ENCODE data around the gene OR8K3.

OR8K3 gene

DNA sequence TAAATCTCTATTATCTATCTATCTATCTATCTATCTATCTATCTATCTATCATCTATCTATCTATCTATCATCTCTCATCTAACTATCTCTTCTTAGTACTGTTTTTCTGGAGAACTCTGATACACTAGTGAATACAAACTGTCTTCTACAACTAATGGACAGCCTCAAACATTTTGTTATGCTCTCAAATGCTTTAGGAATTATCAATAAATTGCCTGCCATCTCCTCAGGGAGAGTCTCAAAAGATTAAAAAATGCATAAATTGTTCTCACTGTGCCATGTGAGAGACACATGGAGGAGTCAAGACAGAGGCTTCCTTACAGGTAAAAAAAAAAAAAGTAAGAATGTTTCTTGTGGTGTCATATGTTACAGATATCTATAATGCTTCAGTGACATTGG is at the start of gene OR8K3:
Gene OR8K3 (plus strand): TSS at position 301 of the 400 bp plus-strand sequence. CDS start 3,163 bp downstream, outside the sequence.
- DNase-seq (ENCODE audit: extremely low read depth, insufficient read length): no peak

GRCh38 chr11:56271092-56271491 is 43.9 kb upstream of the OR8K3 start:
- Histone ChIP-seq H3K27me3 (replicated peaks; ENCODE audit: control insufficient read depth, insufficient read depth, low read length) (no peaks in the 10 kb centered on the region), H3K4me3 (replicated peaks; ENCODE audit: low read depth, low read length) (no peak overlapping the region), H3K36me3 (ENCODE audit: control insufficient read depth, insufficient read depth, low read length) (no peaks in the 10 kb centered on the region)
- TF ChIP-seq CTCF (IDR thresholded peaks at IDR 0.05; ENCODE audit: insufficient read depth, low read length, poor library complexity, severe bottlenecking): no peak
- DNase-seq (ENCODE audit: extremely low read depth, insufficient read length): no peak

More for the DNA sequence above, at the start of gene OR8K3:
- no peaks in the 10 kb centered on the region for H3K36me3 ChIP-seq (ENCODE audit: control insufficient read depth, insufficient read depth, low read length)
- no peaks in the 10 kb centered on the region for H3K27me3 ChIP-seq (replicated peaks; ENCODE audit: control insufficient read depth, insufficient read depth, low read length)
- H3K4me3 ChIP-seq (replicated peaks; ENCODE audit: low read depth, low read length): no peak within 1 kb of the TSS
- no peak for TF ChIP-seq CTCF (IDR thresholded peaks at IDR 0.05; ENCODE audit: insufficient read depth, low read length, poor library complexity, severe bottlenecking)

DNA sequence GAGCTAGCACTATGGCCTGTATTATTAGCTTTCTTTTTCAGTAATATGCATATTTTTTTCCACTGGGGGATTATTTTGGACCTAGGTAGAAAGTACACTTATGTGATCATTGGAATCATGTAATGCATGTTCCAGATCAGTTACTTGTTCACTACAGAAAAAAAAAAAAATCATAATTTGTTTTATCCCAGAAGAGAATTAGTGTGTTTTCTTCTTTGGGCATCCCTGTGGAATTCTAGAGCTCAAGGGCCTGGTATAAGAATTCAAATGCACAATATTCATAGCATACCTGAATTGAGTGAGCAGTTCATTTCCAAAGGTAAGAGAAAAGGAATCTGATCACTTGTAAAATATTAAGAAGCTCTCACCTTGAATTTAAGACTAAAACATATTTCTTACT is 41.1 kb upstream of the OR8K3 start, which contains the start of gene OR5T1:
Gene OR5T1 (plus strand): TSS at position 301 of the 400 bp plus-strand sequence. CDS start 1,485 bp downstream, outside the sequence.
- TF ChIP-seq CTCF (IDR thresholded peaks at IDR 0.05; ENCODE audit: insufficient read depth, low read length, poor library complexity, severe bottlenecking): no peak
- Histone ChIP-seq H3K27me3 (replicated peaks; ENCODE audit: control insufficient read depth, insufficient read depth, low read length) (no peaks in the 10 kb centered on the region), H3K36me3 (ENCODE audit: control insufficient read depth, insufficient read depth, low read length) (no peaks in the 10 kb centered on the region), H3K4me3 (replicated peaks; ENCODE audit: low read depth, low read length) (no peak within 1 kb of the TSS)
- no peak for DNase-seq (ENCODE audit: extremely low read depth, insufficient read length)

- no peak for DNase-seq (ENCODE audit: extremely low read depth, insufficient read length)
- TF ChIP-seq CTCF (IDR thresholded peaks at IDR 0.05; ENCODE audit: insufficient read depth, low read length, poor library complexity, severe bottlenecking): no peak
- H3K4me3 ChIP-seq (replicated peaks; ENCODE audit: low read depth, low read length): no peak within 1 kb of the TSS
- H3K36me3 ChIP-seq (ENCODE audit: control insufficient read depth, insufficient read depth, low read length): no peaks in the 10 kb centered on the region
- no peaks in the 10 kb centered on the region for H3K27me3 ChIP-seq (replicated peaks; ENCODE audit: control insufficient read depth, insufficient read depth, low read length)
These were observed 22.8 kb upstream of the OR8K3 start, which contains the start of gene OR8H1 for GRCh38 chr11:56292154-56292553. Gene OR8H1, minus strand, starts transcription at chr11:56292254. Its CDS starts 1,192 bp downstream, at chr11:56291062.

DNA sequence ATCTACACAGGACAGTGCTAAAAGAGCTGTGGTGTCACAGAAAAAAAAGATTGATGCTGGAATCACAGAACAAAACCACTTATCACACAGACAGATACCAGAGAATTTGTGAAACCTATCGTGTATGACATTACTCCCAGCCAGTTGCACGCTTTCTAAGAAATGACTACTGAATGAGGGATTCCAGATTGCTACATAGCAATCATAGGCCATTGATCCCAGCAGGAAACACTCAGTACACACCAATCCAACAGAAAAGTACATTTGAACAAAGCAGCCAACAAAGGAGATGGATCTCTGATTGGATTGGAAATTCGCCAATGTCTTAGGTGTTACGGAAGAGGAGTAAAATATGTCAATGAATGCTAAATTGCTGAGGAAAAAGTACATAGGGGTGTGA is 18.0 kb upstream of the OR8K3 start:
- Histone ChIP-seq H3K4me3 (replicated peaks; ENCODE audit: low read depth, low read length) (no peak overlapping the region), H3K27me3 (replicated peaks; ENCODE audit: control insufficient read depth, insufficient read depth, low read length) (no peaks in the 10 kb centered on the region), H3K36me3 (ENCODE audit: control insufficient read depth, insufficient read depth, low read length) (no peaks in the 10 kb centered on the region)
- no peak for DNase-seq (ENCODE audit: extremely low read depth, insufficient read length)
- TF ChIP-seq CTCF (IDR thresholded peaks at IDR 0.05; ENCODE audit: insufficient read depth, low read length, poor library complexity, severe bottlenecking): no peak

DNA sequence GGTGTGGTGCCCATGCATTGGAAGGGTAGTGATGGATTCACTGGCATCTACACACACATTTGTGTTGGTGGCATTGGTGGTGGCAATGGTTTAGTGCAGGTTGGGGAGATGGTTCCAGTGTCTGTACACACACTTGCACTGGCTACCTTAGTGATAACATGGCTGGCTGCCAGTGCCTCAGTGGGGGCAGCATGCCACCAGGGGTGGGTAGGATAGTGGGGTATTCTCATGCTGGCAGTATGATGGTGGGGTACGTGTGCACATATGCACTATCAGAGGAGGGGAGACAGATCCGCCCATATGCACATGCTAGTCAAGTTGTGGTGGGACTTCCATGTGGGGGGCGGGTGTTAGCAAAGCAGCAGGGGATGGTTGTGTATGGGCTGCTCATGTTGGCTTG is 7.1 kb upstream of the OR8K3 start:
- no peak for DNase-seq (ENCODE audit: extremely low read depth, insufficient read length)
- no peak for TF ChIP-seq CTCF (IDR thresholded peaks at IDR 0.05; ENCODE audit: insufficient read depth, low read length, poor library complexity, severe bottlenecking)

More for the DNA sequence above, 7.1 kb upstream of the OR8K3 start:
- Histone ChIP-seq H3K36me3 (ENCODE audit: control insufficient read depth, insufficient read depth, low read length) (no peaks in the 10 kb centered on the region), H3K27me3 (replicated peaks; ENCODE audit: control insufficient read depth, insufficient read depth, low read length) (no peaks in the 10 kb centered on the region), H3K4me3 (replicated peaks; ENCODE audit: low read depth, low read length) (no peak overlapping the region)

Data from GM06990 (cell line).